ENCODE data around the gene GAL3ST2.
"Not testable (repeated sequence)": the region's sequence is repeated elsewhere in the genome, so short reads cannot be mapped to it uniquely, and the experiment has no call there.

The GAL3ST2 gene

DNA sequence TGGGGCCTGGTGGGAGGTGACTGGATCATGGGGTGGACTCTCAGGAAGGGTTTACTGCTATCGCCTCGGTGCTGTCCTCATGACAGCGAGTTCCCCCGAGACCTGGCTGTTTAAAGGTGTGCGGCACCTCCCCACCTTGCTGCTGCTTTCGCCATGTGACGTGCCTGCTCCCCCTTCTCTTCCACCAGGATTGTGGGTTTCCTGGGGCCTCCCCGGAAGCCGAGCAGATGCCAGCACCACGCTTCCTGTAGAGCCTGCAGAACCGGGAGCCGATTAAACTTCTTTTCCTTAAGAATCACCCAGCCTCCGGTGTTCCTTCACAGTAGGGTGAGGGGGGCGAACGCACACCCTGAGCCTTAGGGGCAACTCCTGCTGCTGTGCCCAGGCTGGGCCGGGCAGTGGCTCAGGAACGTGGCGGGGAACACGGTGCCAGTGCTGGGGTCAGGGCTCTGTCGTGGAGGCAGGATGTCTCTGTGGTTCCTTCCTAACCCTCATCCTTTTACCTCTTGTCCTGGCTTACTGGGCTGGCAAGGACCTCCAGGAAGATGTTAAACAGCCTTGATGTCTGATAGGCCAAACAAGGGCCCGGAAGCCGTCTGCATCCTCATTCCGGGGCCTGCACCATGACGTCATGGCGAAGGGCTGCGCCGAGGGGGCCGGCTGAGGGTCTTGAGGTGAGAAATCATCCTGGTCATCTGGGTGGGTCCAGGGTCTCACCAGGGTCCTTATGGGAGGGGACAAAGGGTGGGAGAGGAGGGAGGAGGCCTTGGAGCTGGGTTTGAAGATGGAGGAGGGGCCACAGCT, 45.0 kb downstream of the GAL3ST2 start:
- no peak for DNase-seq

GRCh38 chr2:241822264-241822623, 45.6 kb downstream of the GAL3ST2 start:
- no peak for DNase-seq

DNA sequence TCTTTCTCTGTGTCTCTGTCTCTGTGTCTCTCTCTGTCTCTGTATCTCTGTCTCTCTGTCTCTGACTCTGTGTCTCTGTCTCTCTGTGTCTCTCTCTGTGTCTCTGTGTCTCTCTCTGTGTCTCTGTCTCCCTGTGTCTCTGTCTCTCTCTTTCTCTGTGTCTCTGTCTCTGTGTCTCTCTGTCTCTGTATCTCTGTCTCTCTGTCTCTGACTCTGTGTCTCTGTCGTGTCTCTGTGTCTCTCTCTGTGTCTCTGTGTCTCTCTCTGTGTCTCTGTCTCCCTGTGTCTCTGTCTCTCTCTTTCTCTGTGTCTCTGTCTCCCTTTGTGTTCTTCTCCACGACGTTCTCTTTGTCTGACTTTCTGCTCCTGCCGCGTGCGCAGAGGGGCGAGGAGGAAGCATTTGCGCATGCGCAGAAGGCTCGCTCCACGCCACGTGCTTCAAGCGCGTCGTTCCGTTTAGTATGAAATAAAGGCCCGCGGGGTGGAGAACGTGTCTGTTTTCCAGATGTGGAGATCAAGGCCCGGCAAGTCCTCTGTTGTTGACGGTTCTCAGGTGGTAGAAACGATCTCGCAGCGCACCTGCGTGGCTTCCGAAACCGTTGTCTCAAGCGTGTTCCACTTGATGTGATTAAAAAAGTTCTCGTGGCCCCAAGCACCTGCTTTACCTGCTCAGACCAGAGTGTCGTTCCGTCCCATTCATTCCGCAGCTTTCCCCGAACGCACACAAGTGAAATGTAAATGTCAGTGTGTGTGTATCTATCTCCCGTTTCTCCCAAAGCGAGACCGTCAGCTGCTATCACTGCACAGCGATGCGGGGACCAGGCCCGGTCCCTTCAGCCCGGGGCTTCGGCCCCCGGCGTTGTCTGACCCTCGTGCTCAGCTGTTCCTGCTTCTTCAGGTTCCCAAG, 47.2 kb downstream of the GAL3ST2 start:
- DNase-seq: not testable (repeated sequence)

GRCh38 chr2:241827394-241827793, 50.8 kb downstream of the GAL3ST2 start:
- no peak for DNase-seq

- DNase-seq: no peak
Measured at GRCh38 chr2:241833101-241833663, 56.6 kb downstream of the GAL3ST2 start.

DNA sequence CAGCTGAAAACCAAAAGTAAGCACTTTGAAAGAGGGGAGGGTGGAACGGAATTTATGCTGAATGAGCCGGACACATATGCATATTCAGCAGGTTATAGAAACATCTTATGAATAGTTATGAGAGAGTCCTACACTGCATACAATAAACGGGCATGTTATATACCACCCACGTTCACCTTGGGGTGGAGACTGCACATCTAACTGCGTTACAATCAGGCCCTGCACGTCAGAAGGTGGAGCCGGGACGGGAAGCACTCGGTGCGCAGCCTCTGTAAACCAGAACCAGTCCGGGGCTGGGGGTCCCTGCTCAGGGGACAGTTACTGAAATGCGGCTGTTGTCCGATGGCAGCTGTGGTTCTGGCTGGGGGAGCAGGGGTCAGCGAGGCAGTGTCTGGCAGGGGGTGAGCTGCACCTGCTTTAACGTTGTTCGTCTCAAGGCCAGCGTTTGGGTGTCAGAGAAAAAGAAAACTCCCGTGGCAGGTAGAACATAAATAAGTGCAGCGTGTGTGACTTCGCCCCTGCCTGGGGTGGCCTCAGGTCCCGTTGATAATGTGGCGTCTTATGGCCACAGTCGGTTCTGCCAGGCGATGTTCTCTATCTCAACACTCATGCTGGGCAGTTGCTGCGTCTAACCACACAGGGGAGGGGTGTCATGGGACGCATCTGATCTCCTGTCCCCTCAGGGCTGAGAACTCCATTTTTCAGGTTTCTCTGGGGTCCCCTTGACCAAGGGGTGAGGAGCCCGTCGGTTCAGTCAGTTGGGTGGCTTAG, 57.3 kb downstream of the GAL3ST2 start:
- not testable (repeated sequence) for DNase-seq

DNA sequence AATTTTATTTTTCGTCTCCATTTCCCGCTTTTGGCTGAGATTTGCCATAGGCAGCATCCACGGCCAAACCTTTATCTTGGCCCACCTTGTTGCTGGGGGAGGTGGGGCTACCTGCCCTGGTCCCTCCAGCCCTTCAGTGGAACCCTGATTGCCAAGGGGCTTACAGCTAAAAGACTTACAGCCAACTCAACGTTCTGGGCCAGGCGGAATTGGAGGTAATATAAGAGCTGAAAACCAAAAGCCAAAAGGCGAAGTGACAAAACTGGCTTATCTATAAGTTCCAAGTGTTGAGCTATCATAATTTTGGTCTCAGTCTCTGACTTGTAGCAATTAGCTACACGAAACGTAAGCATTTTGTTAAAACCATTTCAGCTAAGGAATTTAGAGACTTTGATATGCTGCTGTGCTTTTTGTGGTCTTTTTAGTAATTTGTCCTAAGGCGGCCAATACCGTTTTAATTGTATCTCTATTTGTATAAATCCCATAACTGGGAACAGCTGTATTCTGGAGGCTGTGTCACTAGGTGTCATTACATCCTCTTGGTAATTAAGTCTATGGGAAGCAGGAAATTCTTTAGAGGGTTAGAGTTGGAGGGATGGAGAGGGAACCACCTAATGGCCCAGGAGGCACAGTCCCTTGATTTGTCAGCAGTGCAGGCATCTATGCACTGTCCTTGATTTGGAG, 58.0 kb downstream of the GAL3ST2 start:
- DNase-seq: no peak

- no peak for DNase-seq
Measured at GRCh38 chr2:241835611-241836010, 59.0 kb downstream of the GAL3ST2 start.

DNA sequence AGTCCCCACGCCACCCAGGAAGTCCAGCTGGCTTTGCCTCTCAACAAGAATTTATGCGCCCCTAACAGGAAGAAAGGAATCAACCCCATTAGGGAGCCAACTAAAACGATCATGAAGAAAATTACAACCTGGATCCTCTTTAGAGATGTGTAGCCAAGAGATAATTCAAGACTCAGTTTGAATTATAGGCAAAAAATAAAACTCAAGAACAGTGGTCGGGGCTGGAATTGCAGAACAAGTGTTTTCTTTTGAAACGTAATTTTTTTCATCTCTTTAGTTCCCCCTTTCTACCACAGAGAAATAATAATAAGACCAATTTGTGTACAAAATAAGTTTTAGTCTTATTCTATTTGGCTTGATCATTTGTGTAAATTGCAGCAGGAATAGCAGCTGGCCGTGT, 59.7 kb downstream of the GAL3ST2 start:
- no peak for DNase-seq

DNA sequence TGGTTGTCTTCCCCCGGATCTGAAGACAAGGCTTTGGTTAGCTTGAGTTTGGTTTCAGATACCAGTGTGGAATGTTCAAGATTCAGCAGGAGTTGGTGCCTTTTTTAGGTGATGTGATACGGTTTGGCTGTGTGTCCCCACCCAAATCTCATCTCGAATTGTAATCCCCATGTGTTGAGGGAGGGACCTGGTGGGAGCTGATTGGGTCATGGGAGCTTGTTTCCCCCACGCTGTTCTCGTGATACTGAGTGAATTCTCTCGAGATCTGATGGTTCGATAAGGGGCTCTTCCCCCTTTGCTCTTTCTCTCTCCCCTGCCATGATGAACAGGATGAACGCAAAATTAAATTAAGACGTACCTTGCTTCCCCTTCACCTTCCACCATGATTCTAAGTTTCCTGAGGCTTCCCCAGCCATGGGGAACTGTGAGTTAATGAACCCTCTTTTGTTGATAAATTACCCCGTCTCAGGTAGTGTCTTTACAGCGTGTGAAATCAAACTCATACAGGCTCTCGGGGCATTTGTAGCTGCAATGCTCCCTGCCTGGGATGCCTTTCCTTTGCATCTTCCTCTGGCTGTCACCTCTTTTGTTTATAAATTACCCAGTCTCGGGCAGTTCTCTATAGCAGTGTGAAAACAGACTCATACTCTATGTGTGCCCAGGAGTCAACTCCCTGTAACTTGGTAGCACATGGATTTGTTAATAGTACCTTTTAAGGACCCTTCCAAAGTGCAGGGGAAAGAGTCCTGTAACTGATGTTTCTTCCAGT, 60.8 kb downstream of the GAL3ST2 start:
- DNase-seq: no peak

GRCh38 chr2:241841181-241842066, 64.8 kb downstream of the GAL3ST2 start:
- no peak for DNase-seq

DNA sequence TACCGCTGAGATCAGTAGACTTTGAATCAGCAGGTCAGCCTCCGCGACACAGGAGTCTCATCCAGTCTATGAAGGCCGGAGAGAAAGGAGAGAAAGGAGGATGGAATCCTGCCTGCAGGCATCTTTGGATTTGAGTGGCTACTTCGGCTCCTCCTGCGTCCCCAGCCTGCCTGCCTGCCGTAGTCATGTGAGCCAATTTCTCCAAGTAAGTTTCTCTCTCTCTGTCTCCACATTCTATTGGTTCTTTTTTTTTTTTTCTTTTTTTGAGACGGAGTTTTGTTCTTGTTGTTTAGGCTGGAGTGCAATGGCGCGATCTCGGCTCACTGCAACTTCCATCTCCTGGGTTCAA, 65.4 kb downstream of the GAL3ST2 start:
- no peak for DNase-seq

- no peak for DNase-seq
Measured at GRCh38 chr2:241842620-241843211, 66.1 kb downstream of the GAL3ST2 start.

DNA sequence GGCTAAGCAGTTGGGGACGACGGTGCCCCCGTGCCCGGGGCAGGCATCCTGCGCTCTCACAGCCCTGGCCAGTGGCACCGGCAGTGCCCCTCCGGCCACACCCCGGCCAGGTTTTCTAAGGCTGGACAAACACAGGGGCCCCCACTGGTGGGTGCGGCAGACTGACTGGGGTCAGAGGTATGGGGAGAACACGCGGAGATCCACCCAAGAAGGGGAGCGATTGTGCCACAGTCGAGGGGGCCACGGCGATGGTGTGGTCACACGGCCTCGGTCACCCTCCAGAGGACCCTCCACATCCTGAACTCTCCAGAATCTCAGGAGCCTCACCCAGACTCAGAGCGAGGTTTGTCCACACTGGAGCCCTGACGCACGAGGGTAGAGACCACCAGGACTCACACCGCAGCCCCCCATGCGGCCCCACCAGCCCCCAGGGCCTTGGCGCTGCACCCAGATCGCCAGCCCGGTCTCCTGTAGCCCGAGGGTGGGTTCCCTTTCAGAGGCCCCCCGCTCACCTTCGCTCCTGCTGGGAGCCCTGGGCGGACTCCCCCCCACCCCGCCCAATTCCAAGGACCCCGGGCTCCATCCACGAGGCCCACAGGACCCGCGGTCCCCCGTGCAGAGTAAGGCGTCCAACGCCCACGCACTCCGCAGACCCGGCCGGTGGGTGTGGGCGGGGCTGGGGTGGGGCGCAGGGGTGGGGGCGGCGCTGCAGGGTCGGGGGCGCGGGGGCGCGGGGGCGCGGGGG, 66.9 kb downstream of the GAL3ST2 start:
- DNase-seq: no peak

GRCh38 chr2:241844066-241844728, 67.6 kb downstream of the GAL3ST2 start:
- no peak for DNase-seq

DNA sequence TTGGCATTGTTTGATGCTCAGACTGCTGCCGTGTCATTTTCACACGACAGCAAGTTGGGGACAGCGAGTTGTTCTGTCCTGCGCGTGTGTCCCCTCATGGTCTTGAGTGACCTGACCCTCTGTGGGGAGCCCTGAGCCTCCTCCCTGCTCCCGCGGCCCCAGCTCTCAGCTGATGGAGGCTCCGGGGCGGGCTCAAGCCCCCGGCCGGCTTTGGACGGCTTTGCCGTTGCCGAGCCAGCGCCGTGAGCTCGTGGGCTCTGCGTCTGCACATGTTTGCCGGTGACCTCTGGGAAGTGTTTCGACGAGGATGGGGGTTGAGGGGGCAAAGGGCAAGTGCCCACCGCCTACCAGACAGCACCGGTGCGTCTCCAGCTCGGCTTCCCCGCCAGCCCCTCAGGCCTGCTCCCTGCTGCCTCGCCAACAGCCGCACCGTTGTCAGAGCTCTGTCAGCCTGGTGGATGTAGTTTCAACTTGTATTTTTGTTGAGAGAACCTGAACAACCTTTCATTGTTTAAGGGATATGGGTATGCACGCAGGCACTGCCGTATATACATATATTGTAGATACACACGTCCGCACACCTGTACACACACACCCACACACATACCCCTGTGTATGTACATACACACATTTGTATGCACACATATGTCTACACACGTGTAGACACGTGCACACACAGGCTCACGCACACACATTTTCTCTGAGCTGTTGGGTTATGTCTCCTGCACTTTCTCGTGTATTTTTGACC, 68.4 kb downstream of the GAL3ST2 start:
- no peak for DNase-seq

- no peak for DNase-seq
Measured at GRCh38 chr2:241846406-241846805, 69.8 kb downstream of the GAL3ST2 start.
